T-helper 1 cell treated with Interleukin-12 subunit alpha and Interleukin-12 subunit beta and Interleukin-4 antibody, amounts not matched to agents 30 μg/mL and 1 μg/mL, for 36 hours (primary cell): ENCODE results near the gene AGMAT.
A peak's percentile ranks its signal among the peaks of the same experiment; 100 is the strongest.

ENCODE experiments used
- H3K27ac Mint-ChIP-seq: one replicate; pipeline ENCODE4 v1.8.0; 2021; ENCODE audit warnings: mild to moderate bottlenecking, mixed read lengths
- H3K27me3 Mint-ChIP-seq: one replicate; pipeline ENCODE4 v1.8.0; 2021; ENCODE audit warnings: low read depth, mixed read lengths
- H3K36me3 Mint-ChIP-seq: one replicate; pipeline ENCODE4 v1.8.0; 2021; ENCODE audit warnings: low read depth, mixed read lengths
- H3K4me1 Mint-ChIP-seq: one replicate; pipeline ENCODE4 v1.8.0; 2021; ENCODE audit warnings: low read depth, mixed read lengths
- H3K4me3 Mint-ChIP-seq: one replicate; pipeline ENCODE4 v1.8.0; 2021; ENCODE audit warnings: mild to moderate bottlenecking, moderate library complexity, mixed read lengths
- H3K9me3 Mint-ChIP-seq: one replicate; pipeline ENCODE4 v1.8.0; 2021; ENCODE audit warnings: mixed read lengths

The AGMAT gene

GRCh38 chr1:15584489-15585363 lies at the start of gene AGMAT:
Gene AGMAT (minus strand): TSS chr1:15585051. CDS start chr1:15584967, 84 bp downstream.
- Mint-ChIP-seq H3K9me3 (no peaks in the 10 kb centered on the region), H3K4me3 (peak within 1 kb of the TSS; percentile 82), H3K27me3 (no peaks in the 10 kb centered on the region), H3K36me3 (peaks cover 18% of the 10 kb centered on the region), H3K27ac (peak within 1 kb of the TSS; percentile 91), H3K4me1 (peaks cover 23% of the 10 kb centered on the region)

GRCh38 chr1:15633756-15634420 lies 49.0 kb upstream of the AGMAT start:
- Mint-ChIP-seq H3K4me3 (no peak overlapping the region), H3K4me1 (no peaks in the 10 kb centered on the region), H3K27ac (no peak overlapping the region), H3K27me3 (no peaks in the 10 kb centered on the region), H3K36me3 (peaks cover 43% of the 10 kb centered on the region), H3K9me3 (no peaks in the 10 kb centered on the region)

- H3K27me3 Mint-ChIP-seq, result no peaks in the 10 kb centered on the region
- H3K27ac Mint-ChIP-seq, result no peak overlapping the region
- H3K4me3 Mint-ChIP-seq, result no peak overlapping the region
- H3K4me1 Mint-ChIP-seq, result peaks cover 20% of the 10 kb centered on the region
- no peaks in the 10 kb centered on the region for H3K9me3 Mint-ChIP-seq
- H3K36me3 Mint-ChIP-seq, result peaks cover 24% of the 10 kb centered on the region
Observed at GRCh38 chr1:15628003-15628402, 43.2 kb upstream of the AGMAT start.

DNA sequence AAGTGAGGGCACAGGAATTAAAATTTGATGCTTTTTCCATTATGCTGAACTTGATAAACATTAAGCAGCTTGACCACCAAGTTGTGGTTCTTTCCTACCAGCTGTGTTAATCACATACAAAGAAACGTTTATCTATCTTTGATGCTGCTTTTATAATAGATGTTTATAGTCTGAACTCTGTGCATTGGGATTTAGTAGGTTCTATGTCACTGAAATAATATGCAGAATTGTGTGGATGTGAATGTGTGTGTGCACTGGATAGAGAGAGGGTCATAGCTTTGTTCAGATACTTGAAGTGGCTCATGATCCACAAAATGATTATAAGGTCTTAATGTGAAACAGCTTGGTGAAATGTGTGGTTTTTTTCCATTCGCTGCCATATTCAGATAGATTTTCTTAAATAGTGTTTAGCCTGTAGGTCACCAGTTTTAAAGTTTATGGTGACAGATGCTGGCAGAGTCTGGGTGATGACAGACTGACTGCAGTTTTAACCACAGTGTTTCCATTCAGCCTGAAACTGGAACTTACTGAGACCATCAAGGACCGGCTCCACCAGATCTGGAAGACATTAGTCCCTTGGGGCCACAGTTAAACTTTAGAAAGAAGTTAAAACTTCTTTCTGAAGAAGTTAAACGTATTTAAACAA lies 42.6 kb upstream of the AGMAT start:
- Mint-ChIP-seq H3K27ac (no peak overlapping the region), H3K27me3 (no peaks in the 10 kb centered on the region), H3K4me1 (peaks cover 25% of the 10 kb centered on the region), H3K36me3 (peaks cover 25% of the 10 kb centered on the region), H3K9me3 (no peaks in the 10 kb centered on the region), H3K4me3 (no peak overlapping the region)

- Mint-ChIP-seq H3K36me3 (peaks cover 22% of the 10 kb centered on the region), H3K27ac (no peak overlapping the region), H3K4me1 (peaks cover 29% of the 10 kb centered on the region), H3K4me3 (no peak overlapping the region), H3K9me3 (no peaks in the 10 kb centered on the region), H3K27me3 (no peaks in the 10 kb centered on the region)
Observed at GRCh38 chr1:15626269-15626950, 41.6 kb upstream of the AGMAT start.

DNA sequence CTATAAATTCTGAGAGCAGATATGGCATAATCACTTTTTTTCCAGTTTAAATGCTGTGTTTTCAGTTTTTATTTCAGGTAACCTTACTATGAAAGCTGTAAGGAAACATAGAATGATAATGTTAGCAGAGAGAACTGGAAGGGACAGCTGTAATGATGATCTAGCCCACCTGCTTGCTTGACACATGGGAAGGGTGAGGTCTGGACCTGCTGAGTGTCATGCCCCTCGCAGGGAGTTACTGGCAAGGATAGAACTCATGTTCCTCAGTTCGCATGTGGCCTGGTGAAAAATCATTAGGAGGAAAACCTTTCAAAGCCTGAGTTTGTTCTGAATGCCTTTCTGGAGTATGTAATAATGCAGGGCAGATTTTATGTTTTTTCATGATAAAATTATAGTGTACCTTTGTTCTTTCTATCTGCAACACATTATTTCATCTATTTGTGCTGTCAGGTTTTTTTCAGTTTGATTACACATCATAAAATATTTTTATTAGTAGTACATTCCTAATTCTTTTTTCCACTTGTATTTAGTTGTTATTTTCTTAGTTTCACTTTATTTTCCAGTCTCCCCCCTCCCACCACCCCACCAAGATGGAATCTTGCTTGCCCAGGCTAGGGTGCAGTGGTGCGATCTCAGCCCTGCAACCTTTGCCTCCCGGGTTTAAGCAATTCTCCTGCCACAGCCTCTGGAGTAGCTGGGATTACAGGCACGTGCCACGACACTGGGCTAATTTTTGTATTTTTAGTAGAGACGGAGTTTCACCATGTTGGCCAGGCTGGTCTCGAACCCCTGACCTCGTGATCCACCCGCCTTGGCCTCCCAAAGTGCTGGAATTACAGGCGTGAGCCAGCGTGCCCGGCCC lies 40.4 kb upstream of the AGMAT start:
- no peaks in the 10 kb centered on the region for H3K27me3 Mint-ChIP-seq
- H3K36me3 Mint-ChIP-seq, result peaks cover 18% of the 10 kb centered on the region
- H3K27ac Mint-ChIP-seq, result no peak overlapping the region
- no peak overlapping the region for H3K4me3 Mint-ChIP-seq
- H3K4me1 Mint-ChIP-seq, result peaks cover 37% of the 10 kb centered on the region
- H3K9me3 Mint-ChIP-seq, result no peaks in the 10 kb centered on the region

DNA sequence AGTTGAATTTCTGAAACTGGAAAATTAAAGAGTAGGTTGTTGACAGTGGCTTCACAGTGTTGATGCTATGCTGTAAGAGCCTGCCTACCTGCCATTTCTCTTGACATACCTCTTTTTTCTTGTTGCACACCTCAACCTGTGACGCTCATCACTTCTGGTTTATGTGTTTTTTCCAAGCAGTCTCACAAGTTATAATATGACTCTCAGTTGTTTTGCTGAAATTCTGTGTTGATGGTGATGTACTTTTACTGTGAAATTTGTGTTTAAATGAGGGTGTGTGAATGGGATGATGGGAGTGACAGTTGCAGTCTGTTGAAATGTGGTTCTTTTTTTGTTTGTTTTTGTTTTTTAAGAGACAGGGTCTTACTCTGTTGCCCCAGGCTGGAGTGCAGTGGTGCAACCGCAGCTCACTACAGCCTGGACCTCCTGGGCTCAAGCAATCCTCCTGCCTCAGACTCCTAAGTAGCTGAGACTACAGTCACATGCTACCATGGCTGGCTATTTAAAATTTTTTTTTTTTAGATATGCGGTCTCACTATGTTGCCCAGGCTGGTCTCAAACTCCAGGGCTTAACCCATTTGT lies 39.4 kb upstream of the AGMAT start:
- Mint-ChIP-seq H3K27ac (no peak overlapping the region), H3K27me3 (no peaks in the 10 kb centered on the region), H3K4me1 (peaks cover 40% of the 10 kb centered on the region), H3K36me3 (peaks cover 18% of the 10 kb centered on the region), H3K9me3 (no peaks in the 10 kb centered on the region), H3K4me3 (no peak overlapping the region)

DNA sequence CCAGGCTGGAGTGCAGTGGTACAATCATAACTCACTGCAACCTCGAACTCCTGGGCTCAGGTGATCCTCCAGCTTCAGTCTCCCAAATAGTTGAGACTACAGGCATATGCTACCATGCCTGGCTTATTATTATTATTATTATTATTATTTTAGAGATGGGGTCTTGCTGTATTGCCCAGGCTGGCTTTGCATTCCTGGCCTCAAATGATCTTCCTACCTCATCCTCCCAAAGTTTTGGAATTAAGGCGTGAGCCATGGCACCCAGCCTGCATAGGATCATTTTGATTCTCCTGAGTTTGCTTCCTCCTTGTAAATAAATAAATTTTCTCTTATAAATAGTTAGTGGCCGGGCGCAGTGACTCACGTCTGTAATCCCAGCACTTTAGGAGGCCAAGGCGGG lies 38.6 kb upstream of the AGMAT start:
- Mint-ChIP-seq H3K4me1 (peaks cover 46% of the 10 kb centered on the region), H3K4me3 (no peak overlapping the region), H3K27me3 (no peaks in the 10 kb centered on the region), H3K27ac (no peak overlapping the region), H3K36me3 (peaks cover 15% of the 10 kb centered on the region), H3K9me3 (no peaks in the 10 kb centered on the region)

GRCh38 chr1:15622712-15623373 lies 38.0 kb upstream of the AGMAT start:
- Mint-ChIP-seq H3K4me3 (no peak overlapping the region), H3K9me3 (no peaks in the 10 kb centered on the region), H3K4me1 (peaks cover 46% of the 10 kb centered on the region), H3K36me3 (peaks cover 15% of the 10 kb centered on the region), H3K27ac (peak overlapping the region; percentile 56), H3K27me3 (no peaks in the 10 kb centered on the region)

DNA sequence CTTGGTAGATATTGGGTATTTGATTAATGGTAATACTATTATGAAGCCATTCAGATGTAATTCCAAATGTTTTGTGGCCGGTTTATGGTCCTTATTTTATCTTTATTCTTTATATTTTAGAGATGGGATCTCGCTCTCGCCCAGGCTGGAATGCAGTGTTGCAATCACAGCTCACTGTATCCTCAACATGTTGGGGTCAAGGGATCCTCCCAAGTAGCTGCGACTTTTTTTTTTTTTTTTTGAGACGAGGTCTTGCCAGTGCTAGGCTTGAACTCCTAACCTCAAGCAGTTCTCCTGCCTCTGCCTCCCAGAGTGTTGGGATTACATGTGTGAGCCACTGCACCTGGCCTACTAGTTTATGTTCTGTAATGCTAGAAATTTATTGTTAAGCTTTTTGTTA lies 37.1 kb upstream of the AGMAT start:
- Mint-ChIP-seq H3K27ac (no peak overlapping the region), H3K4me3 (no peak overlapping the region), H3K4me1 (peaks cover 42% of the 10 kb centered on the region)

DNA sequence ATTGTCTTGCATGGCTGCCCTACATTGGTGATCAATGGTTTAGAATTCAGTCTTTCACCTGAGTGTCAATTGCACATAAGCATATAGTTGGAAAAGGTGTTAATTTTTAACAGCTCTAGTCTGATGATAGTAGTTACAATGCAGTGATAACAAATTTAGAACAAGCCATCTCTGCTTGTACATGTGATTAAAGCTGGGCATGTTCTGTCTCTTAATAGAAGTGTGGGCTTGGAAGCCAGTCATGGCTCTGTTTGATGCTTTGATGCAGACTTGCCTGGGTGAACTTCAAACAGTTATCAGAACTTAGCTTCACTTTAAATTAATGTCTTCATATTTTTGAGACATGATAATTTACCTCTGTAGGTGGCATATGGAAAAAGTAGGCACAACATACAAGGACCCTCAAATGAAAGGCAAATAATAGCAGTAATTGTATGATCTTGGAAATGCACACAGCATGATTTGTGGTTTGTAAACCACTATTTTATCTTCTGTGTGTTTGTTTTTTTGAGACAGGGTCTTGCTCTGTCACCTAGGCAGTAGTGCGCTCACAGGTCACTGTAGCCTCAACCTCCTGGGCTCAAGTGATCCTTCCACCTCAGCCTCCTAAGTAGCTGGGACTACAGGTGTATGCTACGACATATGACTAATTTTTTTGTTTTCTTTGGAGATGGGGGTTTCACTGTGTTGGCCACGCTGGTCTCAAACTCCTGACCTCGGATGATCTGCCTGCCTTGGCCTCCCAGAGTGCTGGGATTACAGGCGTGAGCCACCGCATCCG lies 36.2 kb upstream of the AGMAT start:
- Mint-ChIP-seq H3K4me1 (peaks cover 44% of the 10 kb centered on the region), H3K27ac (no peak overlapping the region), H3K4me3 (no peak overlapping the region), H3K9me3 (no peaks in the 10 kb centered on the region), H3K36me3 (peaks cover 3% of the 10 kb centered on the region), H3K27me3 (no peaks in the 10 kb centered on the region)

More for the DNA sequence above, 37.1 kb upstream of the AGMAT start:
- peaks cover 11% of the 10 kb centered on the region for H3K36me3 Mint-ChIP-seq
- H3K9me3 Mint-ChIP-seq, result no peaks in the 10 kb centered on the region
- H3K27me3 Mint-ChIP-seq, result no peaks in the 10 kb centered on the region

DNA sequence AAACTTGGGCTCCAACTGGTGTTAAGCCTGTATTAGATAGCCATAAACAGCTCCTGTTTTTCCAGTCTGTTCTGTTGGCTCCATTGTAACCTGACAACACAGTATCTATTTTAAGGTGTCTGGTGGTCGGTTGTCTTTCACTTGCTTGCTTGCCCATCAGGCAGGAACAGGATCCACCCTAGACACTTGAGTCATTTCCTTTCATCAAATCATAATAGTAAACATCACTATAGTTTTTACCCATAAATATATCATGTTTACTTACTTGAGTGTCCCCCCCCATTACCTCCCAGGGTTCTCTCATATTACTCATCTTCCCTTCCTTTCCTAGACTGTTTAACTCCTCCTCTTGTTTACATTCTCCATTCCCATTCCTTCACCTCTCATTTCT lies 35.3 kb upstream of the AGMAT start:
- peaks cover 41% of the 10 kb centered on the region for H3K4me1 Mint-ChIP-seq

More for the DNA sequence above, 35.3 kb upstream of the AGMAT start:
- H3K27ac Mint-ChIP-seq, result peak overlapping the region; percentile 14
- peak overlapping the region; percentile 50 for H3K4me3 Mint-ChIP-seq
- H3K36me3 Mint-ChIP-seq, result peaks cover 2% of the 10 kb centered on the region
- H3K9me3 Mint-ChIP-seq, result no peaks in the 10 kb centered on the region
- H3K27me3 Mint-ChIP-seq, result no peaks in the 10 kb centered on the region
